ENCODE measurements around the gene ZDHHC19. TPM values are rescaled to one million over a fixed set of nuclear protein-coding genes. Genes with fewer than 3 reads are reported as not detected.

Gene ZDHHC19
- total RNA-seq, 1 donor from 2014 or later = 0.31 TPM

- H3K9me3 Mint-ChIP-seq = no peaks in the 10 kb centered on the region
- H3K36me3 Mint-ChIP-seq (ENCODE audit: low read depth) = no peaks in the 10 kb centered on the region
- POLR2A ChIA-PET = interaction anchor here (0.6 kb wide), 2 partner anchors 11 to 36 kb away, joined by 3 to 4 read pairs; no protein-coding TSS in a partner anchor
- H3K4me1 Mint-ChIP-seq = peaks cover 16% of the 10 kb centered on the region
- ATAC-seq (ENCODE audit: low read depth) (no peak), DNase-seq (no peak)
- intact Hi-C loops (cut with micrococcal nuclease) = no loop called here
- no peaks in the 10 kb centered on the region for H3K27me3 Mint-ChIP-seq
- H3K27ac Mint-ChIP-seq = no peak overlapping the region
- CTCF ChIA-PET = interaction anchor here (1.3 to 2.6 kb wide), 2 partner anchors 22 to 144 kb away, joined by 3 to 11 read pairs; no protein-coding TSS in a partner anchor
- TF ChIP-seq CTCF (IDR thresholded peaks at IDR 0.05) = no peak
- no peak overlapping the region for H3K4me3 Mint-ChIP-seq
Observed at GRCh38 chr3:196218155-196218712, 7.0 kb upstream of the ZDHHC19 start.

GRCh38 chr3:196217307-196218154, 6.3 kb upstream of the ZDHHC19 start:
- peak overlapping the region; percentile 11 for H3K4me3 Mint-ChIP-seq
- no peaks in the 10 kb centered on the region for H3K36me3 Mint-ChIP-seq (ENCODE audit: low read depth)
- H3K4me1 Mint-ChIP-seq = peaks cover 16% of the 10 kb centered on the region
- CTCF ChIA-PET = interaction anchor here (1.3 to 2.6 kb wide), 2 partner anchors 21 to 144 kb away, joined by 3 to 11 read pairs; no protein-coding TSS in a partner anchor
- POLR2A ChIA-PET = interaction anchor here (0.5 kb wide), 1 partner anchor 12 kb away, joined by 3 read pairs; no protein-coding TSS in a partner anchor
- H3K27ac Mint-ChIP-seq = peak overlapping the region; percentile 1
- no peaks in the 10 kb centered on the region for H3K27me3 Mint-ChIP-seq
- DNase-seq (no peak), ATAC-seq (ENCODE audit: low read depth) (no peak)
- no peaks in the 10 kb centered on the region for H3K9me3 Mint-ChIP-seq
- intact Hi-C loops (cut with micrococcal nuclease) = no loop called here
- TF ChIP-seq CTCF (IDR thresholded peaks at IDR 0.05) = no peak

- DNase-seq (no peak), ATAC-seq (ENCODE audit: low read depth) (no peak)
- POLR2A ChIA-PET = no interaction called here
- intact Hi-C loops (cut with micrococcal nuclease) = no loop called here
- Mint-ChIP-seq H3K27me3 (no peaks in the 10 kb centered on the region), H3K27ac (no peak overlapping the region), H3K9me3 (no peaks in the 10 kb centered on the region), H3K4me3 (no peak overlapping the region), H3K36me3 (ENCODE audit: low read depth) (no peaks in the 10 kb centered on the region), H3K4me1 (peaks cover 16% of the 10 kb centered on the region)
- no peak for TF ChIP-seq CTCF (IDR thresholded peaks at IDR 0.05)
- CTCF ChIA-PET = no interaction called here
Observed at GRCh38 chr3:196216681-196217211, 5.5 kb upstream of the ZDHHC19 start.

- no peak for DNase-seq
- no peak for ATAC-seq (ENCODE audit: low read depth)
- POLR2A ChIA-PET = interaction anchor here (0.5 kb wide), 1 partner anchor 96 kb away, joined by 5 read pairs; no protein-coding TSS in a partner anchor
Observed at GRCh38 chr3:196216089-196216564, 4.9 kb upstream of the ZDHHC19 start, which contains the start of gene SLC51A. Gene SLC51A, plus strand, starts transcription at chr3:196216534. Its CDS starts 179 bp downstream, at chr3:196216713.

More at GRCh38 chr3:196216089-196216564, 4.9 kb upstream of the ZDHHC19 start, which contains the start of gene SLC51A:
- Mint-ChIP-seq H3K4me3 (no peak within 1 kb of the TSS), H3K36me3 (ENCODE audit: low read depth) (no peaks in the 10 kb centered on the region), H3K27ac (peak within 1 kb of the TSS; percentile 1), H3K9me3 (no peaks in the 10 kb centered on the region), H3K4me1 (peaks cover 16% of the 10 kb centered on the region), H3K27me3 (no peaks in the 10 kb centered on the region)
- no peak for TF ChIP-seq CTCF (IDR thresholded peaks at IDR 0.05)
- CTCF ChIA-PET = no interaction called here
- intact Hi-C loops (cut with micrococcal nuclease) = no loop called here

Data from activated B cell treated with CpG ODN at 0.5 μM for 24 hours (primary cell).